ENCODE results near the gene SYT12.

Gene SYT12

GRCh38 chr11:67098799-67099429, 76.0 kb downstream of the SYT12 start:
- no peak for DNase-seq (ENCODE audit: low read depth in 1 of 2, low spot score in 1 of 2)

DNA sequence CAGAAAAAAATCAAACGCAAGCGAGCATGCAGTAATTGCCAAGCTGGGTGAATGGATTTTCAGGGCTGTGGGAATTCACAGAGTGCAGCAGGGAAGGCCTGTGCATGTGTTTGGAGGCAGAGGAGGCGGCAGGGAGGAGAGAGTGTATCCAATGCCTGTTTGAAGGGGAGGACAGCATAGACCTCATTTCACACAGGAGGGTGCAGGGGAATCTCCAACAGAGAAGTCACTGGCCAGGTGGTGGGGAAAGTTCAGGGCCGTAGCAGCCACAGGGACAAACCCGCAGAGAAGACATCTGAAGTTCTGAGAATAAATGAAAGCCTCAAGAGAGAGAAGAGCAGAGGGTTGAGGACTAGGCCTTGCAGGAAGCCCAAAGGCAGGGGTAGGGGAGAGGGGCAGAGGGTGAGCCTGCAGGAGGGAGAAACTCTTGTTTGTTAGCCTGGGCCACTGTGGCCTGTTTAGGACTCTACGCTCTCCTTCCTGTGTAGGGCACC, 76.9 kb downstream of the SYT12 start:
- no peak for DNase-seq (ENCODE audit: low read depth in 1 of 2, low spot score in 1 of 2)
